T-helper 17 cell (primary cell): Measurements from ENCODE around the gene GULP1. TPM values are rescaled to one million over a fixed set of nuclear protein-coding genes. Genes with fewer than 3 reads are reported as not detected.

Experiments
- ATAC-seq: fragments of 150-1000 bp; cut with Tn5 transposase; 2 replicates; pipeline ENCODE4 v1.10.0; 2021; ENCODE audit warnings: mild to moderate bottlenecking, moderate library complexity
- DNase-seq, 3 donors: peaks; one replicate each; pipeline versions ENCODE4 v3.0.0 to v3.0.0-alpha.2; 2020 to 2021
- H3K9me3 ChIP-seq: one replicate; pipeline ENCODE4 v1.7.0; 2013; ENCODE audit warnings: low read length, mild to moderate bottlenecking; ENCODE audit not compliant: control insufficient read depth, poor library complexity, severe bottlenecking
- H3K27ac Mint-ChIP-seq: one replicate; pipeline ENCODE4 v1.8.0; 2022; ENCODE audit warnings: mild to moderate bottlenecking, moderate library complexity, mixed read lengths
- H3K27me3 Mint-ChIP-seq: one replicate; pipeline ENCODE4 v1.8.0; 2022; ENCODE audit warnings: mixed read lengths
- H3K36me3 Mint-ChIP-seq: one replicate; pipeline ENCODE4 v1.8.0; 2022; ENCODE audit warnings: low read depth, mixed read lengths
- H3K4me1 Mint-ChIP-seq: one replicate; pipeline ENCODE4 v1.8.0; 2022; ENCODE audit warnings: mild to moderate bottlenecking, mixed read lengths
- H3K4me3 Mint-ChIP-seq: one replicate; pipeline ENCODE4 v1.8.0; 2022; ENCODE audit warnings: mild to moderate bottlenecking, moderate library complexity, mixed read lengths
- total RNA-seq, 4 donors: library from RNA in 2 of 4; stranded (reverse) in 2 of 4; gene quantifications; one replicate each; pipeline ENCODE4 v1.2.3 and lab custom pipeline; 2022 to 2026

Gene GULP1
- total RNA-seq, 2 donors from 2014 or later, result not detected

GRCh38 chr2:188319838-188320237 lies 28.2 kb downstream of the GULP1 start:
- H3K4me3 Mint-ChIP-seq, result no peak overlapping the region
- H3K9me3 ChIP-seq, result no peaks in the 10 kb centered on the region
- no peaks in the 10 kb centered on the region for H3K27me3 Mint-ChIP-seq
- H3K4me1 Mint-ChIP-seq, result no peaks in the 10 kb centered on the region
- DNase-seq (no peak), ATAC-seq (no peak)
- no peak overlapping the region for H3K27ac Mint-ChIP-seq
- no peaks in the 10 kb centered on the region for H3K36me3 Mint-ChIP-seq

GRCh38 chr2:188320861-188321260 lies 29.2 kb downstream of the GULP1 start:
- no peak for ATAC-seq
- no peak overlapping the region for H3K27ac Mint-ChIP-seq
- H3K9me3 ChIP-seq, result no peaks in the 10 kb centered on the region
- H3K4me1 Mint-ChIP-seq, result no peaks in the 10 kb centered on the region
- DNase-seq, result no peak
- H3K36me3 Mint-ChIP-seq, result no peaks in the 10 kb centered on the region
- no peaks in the 10 kb centered on the region for H3K27me3 Mint-ChIP-seq
- no peak overlapping the region for H3K4me3 Mint-ChIP-seq

- H3K4me1 Mint-ChIP-seq, result no peaks in the 10 kb centered on the region
- H3K27ac Mint-ChIP-seq, result no peak overlapping the region
- H3K36me3 Mint-ChIP-seq, result no peaks in the 10 kb centered on the region
- H3K4me3 Mint-ChIP-seq, result no peak overlapping the region
- no peak for ATAC-seq
- DNase-seq, result no peak
- H3K27me3 Mint-ChIP-seq, result no peaks in the 10 kb centered on the region
- no peaks in the 10 kb centered on the region for H3K9me3 ChIP-seq
Measured at GRCh38 chr2:188322569-188323551, 31.2 kb downstream of the GULP1 start.

- Mint-ChIP-seq H3K4me1 (no peaks in the 10 kb centered on the region), H3K4me3 (no peak overlapping the region), H3K27me3 (no peaks in the 10 kb centered on the region), H3K36me3 (no peaks in the 10 kb centered on the region), H3K27ac (no peak overlapping the region)
- DNase-seq (no peak), ATAC-seq (no peak)
- H3K9me3 ChIP-seq, result no peaks in the 10 kb centered on the region
Measured at GRCh38 chr2:188324067-188324466, 32.4 kb downstream of the GULP1 start.

- H3K27ac Mint-ChIP-seq, result no peak overlapping the region
- no peaks in the 10 kb centered on the region for H3K27me3 Mint-ChIP-seq
- ATAC-seq (no peak), DNase-seq (no peak)
- no peaks in the 10 kb centered on the region for H3K9me3 ChIP-seq
- no peak overlapping the region for H3K4me3 Mint-ChIP-seq
- no peaks in the 10 kb centered on the region for H3K4me1 Mint-ChIP-seq
- no peaks in the 10 kb centered on the region for H3K36me3 Mint-ChIP-seq
Measured at GRCh38 chr2:188326290-188326668, 34.6 kb downstream of the GULP1 start.

- no peak overlapping the region for H3K27ac Mint-ChIP-seq
- DNase-seq, result no peak
- H3K27me3 Mint-ChIP-seq, result no peaks in the 10 kb centered on the region
- no peak for ATAC-seq
- no peak overlapping the region for H3K4me3 Mint-ChIP-seq
- no peaks in the 10 kb centered on the region for H3K4me1 Mint-ChIP-seq
- H3K9me3 ChIP-seq, result no peaks in the 10 kb centered on the region
- H3K36me3 Mint-ChIP-seq, result no peaks in the 10 kb centered on the region
Measured at GRCh38 chr2:188326669-188327301, 35.1 kb downstream of the GULP1 start.

- Mint-ChIP-seq H3K36me3 (no peaks in the 10 kb centered on the region), H3K27me3 (no peaks in the 10 kb centered on the region), H3K27ac (no peak overlapping the region), H3K4me3 (no peak overlapping the region), H3K4me1 (no peaks in the 10 kb centered on the region)
- no peak for ATAC-seq
- DNase-seq, result no peak
- no peaks in the 10 kb centered on the region for H3K9me3 ChIP-seq
Measured at GRCh38 chr2:188327518-188328213, 36.0 kb downstream of the GULP1 start.

- DNase-seq (no peak), ATAC-seq (no peak)
- no peaks in the 10 kb centered on the region for H3K9me3 ChIP-seq
- H3K27me3 Mint-ChIP-seq, result no peaks in the 10 kb centered on the region
- no peaks in the 10 kb centered on the region for H3K4me1 Mint-ChIP-seq
- no peaks in the 10 kb centered on the region for H3K36me3 Mint-ChIP-seq
- no peak overlapping the region for H3K27ac Mint-ChIP-seq
- no peak overlapping the region for H3K4me3 Mint-ChIP-seq
Measured at GRCh38 chr2:188328419-188328818, 36.7 kb downstream of the GULP1 start.

GRCh38 chr2:188330316-188331053 lies 38.8 kb downstream of the GULP1 start:
- Mint-ChIP-seq H3K4me3 (no peak overlapping the region), H3K4me1 (no peaks in the 10 kb centered on the region), H3K27ac (no peak overlapping the region), H3K27me3 (no peaks in the 10 kb centered on the region), H3K36me3 (no peaks in the 10 kb centered on the region)
- no peak for DNase-seq
- no peaks in the 10 kb centered on the region for H3K9me3 ChIP-seq
- ATAC-seq, result no peak

GRCh38 chr2:188332619-188333018 lies 40.9 kb downstream of the GULP1 start:
- H3K27me3 Mint-ChIP-seq, result no peaks in the 10 kb centered on the region
- no peak overlapping the region for H3K27ac Mint-ChIP-seq
- H3K36me3 Mint-ChIP-seq, result no peaks in the 10 kb centered on the region
- H3K4me3 Mint-ChIP-seq, result no peak overlapping the region
- no peaks in the 10 kb centered on the region for H3K4me1 Mint-ChIP-seq
- DNase-seq, result no peak
- H3K9me3 ChIP-seq, result no peaks in the 10 kb centered on the region
- ATAC-seq, result no peak

GRCh38 chr2:188333751-188334524 lies 42.3 kb downstream of the GULP1 start:
- DNase-seq (no peak), ATAC-seq (no peak)
- no peaks in the 10 kb centered on the region for H3K9me3 ChIP-seq
- no peaks in the 10 kb centered on the region for H3K36me3 Mint-ChIP-seq
- no peaks in the 10 kb centered on the region for H3K4me1 Mint-ChIP-seq
- no peak overlapping the region for H3K27ac Mint-ChIP-seq
- no peak overlapping the region for H3K4me3 Mint-ChIP-seq
- no peaks in the 10 kb centered on the region for H3K27me3 Mint-ChIP-seq

GRCh38 chr2:188338463-188338862 lies 46.8 kb downstream of the GULP1 start:
- H3K27ac Mint-ChIP-seq, result no peak overlapping the region
- ATAC-seq, result no peak
- no peak overlapping the region for H3K4me3 Mint-ChIP-seq
- no peaks in the 10 kb centered on the region for H3K36me3 Mint-ChIP-seq
- H3K27me3 Mint-ChIP-seq, result no peaks in the 10 kb centered on the region
- no peak for DNase-seq
- H3K9me3 ChIP-seq, result no peaks in the 10 kb centered on the region
- H3K4me1 Mint-ChIP-seq, result no peaks in the 10 kb centered on the region
